IMR-90 (cell line): ENCODE data around the gene ENPP6. TPM values are rescaled to one million over a fixed set of nuclear protein-coding genes. Genes with fewer than 3 reads are reported as not detected.

ENCODE experiments used
- ATAC-seq: fragments of 200-7000 bp; cut with Tn5 transposase; 2 replicates; pipeline ENCODE4 v1.9.1; 2020; ENCODE audit warnings: low read depth, mild to moderate bottlenecking, moderate library complexity
- BruUV-seq: library from RNA; stranded (reverse); fragments of 400-500 nt; replicated peaks from 2 replicates; lab custom pipeline; 2021; lab: Mats Ljungman, UMichigan
- CTCF ChIA-PET: fragments of 300-600 bp; formaldehyde crosslinking; extraction: SDS; loops from one replicate; lab custom pipeline; 2021; ENCODE audit warnings: antibody characterized with exemption; lab: Yijun Ruan, JAX
- POLR2A ChIA-PET: fragments of 300-600 bp; sonication (Branson Sonifier 250); formaldehyde crosslinking; loops from one replicate; lab custom pipeline; 2022; ENCODE audit warnings: antibody characterized with exemption; ENCODE audit not compliant: unreplicated experiment; lab: Charles Lee
- DNase-seq: peaks from one replicate; pipeline ENCODE4 v3.0.0; 2013
- H2AFZ ChIP-seq: replicated peaks from 2 replicates; pipeline ENCODE3; 2013; ENCODE audit warnings: low read length, mild to moderate bottlenecking; ENCODE audit not compliant: poor library complexity
- H2AK5ac ChIP-seq: 2 replicates; pipeline ENCODE4 v1.6.1; 2013; ENCODE audit warnings: low read depth, low read length, inconsistent platforms
- H2AK9ac ChIP-seq: replicated peaks from 2 replicates; pipeline ENCODE3; 2013; ENCODE audit warnings: mild to moderate bottlenecking, low read depth, low read length, moderate library complexity; ENCODE audit not compliant: poor library complexity
- H2BK120ac ChIP-seq: 2 replicates; pipeline ENCODE4 v1.6.1; 2013; ENCODE audit warnings: low read depth, low read length, inconsistent platforms
- H2BK15ac ChIP-seq: 3 replicates; pipeline ENCODE4 v1.6.1; 2013; ENCODE audit warnings: low read depth, low read length, inconsistent platforms
- H2BK20ac ChIP-seq: 2 replicates; pipeline ENCODE4 v1.6.1; 2013; ENCODE audit warnings: low read depth, mild to moderate bottlenecking, inconsistent platforms, low read length, moderate library complexity
- H2BK5ac ChIP-seq: 2 replicates; pipeline ENCODE4 v1.6.1; 2013; ENCODE audit warnings: mild to moderate bottlenecking, low read depth, low read length, inconsistent platforms; ENCODE audit not compliant: poor library complexity, severe bottlenecking
- H3K14ac ChIP-seq: replicated peaks from 2 replicates; pipeline ENCODE4 v1.6.1; 2013; ENCODE audit warnings: low read depth, low read length, inconsistent platforms
- H3K18ac ChIP-seq: 2 replicates; pipeline ENCODE4 v1.6.1; 2013; ENCODE audit warnings: low read depth, low read length, control low read depth
- H3K23ac ChIP-seq: 2 replicates; pipeline ENCODE4 v1.6.1; 2013; ENCODE audit warnings: low read depth, low read length, inconsistent platforms
- H3K27ac ChIP-seq: 2 replicates; pipeline ENCODE4 v1.5.1; 2013; ENCODE audit warnings: mild to moderate bottlenecking, control low read depth, low read length; ENCODE audit not compliant: insufficient read depth
- H3K27me3 ChIP-seq: 2 replicates; pipeline ENCODE4 v1.6.1; 2013; ENCODE audit warnings: low read length; ENCODE audit not compliant: control insufficient read depth, insufficient read depth
- H3K36me3 ChIP-seq: 2 replicates; pipeline ENCODE4 v1.6.1; 2013; ENCODE audit warnings: low read length, mixed read lengths; ENCODE audit not compliant: control insufficient read depth, insufficient read depth
- H3K4ac ChIP-seq: 2 replicates; pipeline ENCODE4 v1.6.1; 2013; ENCODE audit warnings: low read depth, low read length, inconsistent platforms
- H3K4me1 ChIP-seq: 2 replicates; pipeline ENCODE4 v1.6.1; 2013; ENCODE audit warnings: low read length, mixed read lengths; ENCODE audit not compliant: control insufficient read depth, insufficient read depth
- H3K4me2 ChIP-seq: 2 replicates; pipeline ENCODE4 v1.6.1; 2013; ENCODE audit warnings: low read depth, mild to moderate bottlenecking, control low read depth, low read length, moderate library complexity
- H3K4me3 ChIP-seq: 2 replicates; pipeline ENCODE4 v1.5.1; 2013; ENCODE audit warnings: low read depth, mild to moderate bottlenecking, control low read depth, low read length, moderate library complexity; ENCODE audit not compliant: insufficient read depth
- H3K56ac ChIP-seq: 2 replicates; pipeline ENCODE4 v1.6.1; 2013; ENCODE audit warnings: low read length, inconsistent platforms; ENCODE audit not compliant: insufficient read depth; ENCODE audit errors: extremely low read depth
- H3K79me1 ChIP-seq, 2 experiments: 2 replicates each; pipeline ENCODE4 v1.6.1; 2013; ENCODE audit warnings: low read length in 2 of 2, inconsistent platforms in 1 of 2, low read depth in 1 of 2
- H3K9ac ChIP-seq: 2 replicates; pipeline ENCODE4 v1.6.1; 2013; ENCODE audit warnings: low read depth, low read length, control low read depth
- H3K9me1 ChIP-seq: 2 replicates; pipeline ENCODE4 v1.6.1; 2013; ENCODE audit warnings: low read length, inconsistent platforms; ENCODE audit not compliant: insufficient read depth
- H3K9me3 ChIP-seq: 2 replicates; pipeline ENCODE4 v1.6.1; 2013; ENCODE audit warnings: low read length; ENCODE audit not compliant: control insufficient read depth, insufficient read depth
- H4K20me1 ChIP-seq: 2 replicates; pipeline ENCODE4 v1.6.1; 2013; ENCODE audit warnings: low read length, inconsistent platforms; ENCODE audit not compliant: insufficient read depth
- H4K5ac ChIP-seq: 2 replicates; pipeline ENCODE4 v1.6.1; 2013; ENCODE audit warnings: mild to moderate bottlenecking, low read depth, low read length, control low read depth
- H4K8ac ChIP-seq, 2 experiments: 2 replicates each; pipeline ENCODE4 v1.6.1; 2013; ENCODE audit warnings: low read depth in 2 of 2, low read length in 2 of 2, control low read depth in 1 of 2, inconsistent platforms in 1 of 2
- H4K91ac ChIP-seq: 2 replicates; pipeline ENCODE4 v1.6.1; 2013; ENCODE audit warnings: low read depth, low read length, inconsistent platforms; ENCODE audit not compliant: insufficient read depth
- CEBPB ChIP-seq: IDR thresholded peaks from 2 replicates; pipeline ENCODE4 v1.6.1; 2012; ENCODE audit warnings: low read depth, low read length, improper control_type of control experiment
- CHD1 ChIP-seq: IDR thresholded peaks from 2 replicates; pipeline ENCODE4 v1.6.1; 2012; ENCODE audit warnings: low read depth, low read length, improper control_type of control experiment
- FOS ChIP-seq: fragments of 150-350 bp; IDR thresholded peaks from 2 replicates; pipeline ENCODE4 v1.6.1; 2016; ENCODE audit warnings: low read depth, low read length
- MAZ ChIP-seq: IDR thresholded peaks from 2 replicates; pipeline ENCODE4 v1.6.1; 2012; ENCODE audit warnings: low read depth, mild to moderate bottlenecking, low read length, improper control_type of control experiment, moderate library complexity, borderline replicate concordance
- RFX5 ChIP-seq: IDR thresholded peaks from 2 replicates; pipeline ENCODE4 v1.8.0; 2012; ENCODE audit warnings: low read depth, mild to moderate bottlenecking, low read length, moderate library complexity
- WGBS, 2 experiments: methylation state at CpG; one replicate each; pipeline versions ENCODE4 v1.1.5 to v1.1.7; 2013; ENCODE audit warnings: missing lambda C conversion rate in 2 of 2; ENCODE audit not compliant: insufficient read length in 1 of 2; ENCODE audit errors: extremely low coverage in 2 of 2; 5-methylcytosine and 5-hydroxymethylcytosine counted together
- dilution Hi-C: fragments of 300-500 bp; cut with HindIII; formaldehyde crosslinking; loops from one replicate; pipeline ENCODE4 v1.14.3; 2018; ENCODE audit warnings: low sequenced_read_pairs; ENCODE audit not compliant: unreplicated experiment
- in situ Hi-C: fragments of 300-500 bp; cut with MboI; formaldehyde crosslinking; loops from 3 replicates; pipeline ENCODE4 v1.14.3; 2019; ENCODE audit warnings: low sequenced_read_pairs, inconsistent platforms, mixed read lengths
- intact Hi-C: fragments of 100-400 bp; cut with micrococcal nuclease; formaldehyde crosslinking; loops from 2 replicates; pipeline ENCODE4 v1.10.0; 2022
- polyA plus RNA-seq, 3 experiments: library from polyadenylated mRNA; depleted of rRNA; stranded (reverse); fragments of >200 nt; gene quantifications; 2 replicates each; pipeline ENCODE4 v1.2.3, GENCODE V29; 2012; ENCODE audit warnings: low replicate concordance in 1 of 3
- total RNA-seq: library from RNA; depleted of rRNA; stranded (reverse); fragments of >200 nt; gene quantifications from 2 replicates; pipeline ENCODE4 v1.2.3, GENCODE V29; 2012

The ENPP6 gene
- total and polyA plus RNA-seq, 2 of the 4 experiments (the other 2 are of a cell fraction) = not detected

DNA sequence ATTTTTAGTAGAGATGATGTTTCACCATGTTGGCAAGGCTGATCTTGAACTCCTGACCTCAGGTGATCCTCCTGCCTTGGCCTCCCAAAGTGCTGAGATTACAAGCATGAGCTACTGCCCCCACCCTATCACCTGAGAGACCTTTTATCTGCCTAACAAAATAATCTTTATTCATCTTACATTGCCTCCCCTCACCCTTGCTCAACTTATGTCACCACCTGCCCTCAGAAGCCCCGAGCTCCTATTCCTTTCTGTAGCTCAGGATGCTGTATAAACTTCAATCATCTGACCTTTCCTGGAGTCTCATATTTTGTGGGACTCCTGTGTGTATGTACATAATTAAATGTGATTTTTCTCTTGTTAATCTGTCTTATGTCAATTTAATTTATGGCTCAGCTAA is 29.7 kb upstream of the ENPP6 start:
- Histone ChIP-seq H3K4me2 (no peak overlapping the region), H3K14ac (no peak overlapping the region), H2AK5ac (no peak overlapping the region), H2AK9ac (no peak overlapping the region), H4K8ac (no peak overlapping the region), H3K4me3 (no peak overlapping the region), H3K9me1 (no peaks in the 10 kb centered on the region), H2BK15ac (no peak overlapping the region), H3K18ac (no peak overlapping the region), H3K4ac (no peak overlapping the region), H3K4me1 (no peaks in the 10 kb centered on the region), H2AFZ (no peak overlapping the region), H3K36me3 (no peaks in the 10 kb centered on the region), H3K27me3 (peaks cover 3% of the 10 kb centered on the region; the same call in 1 of the 2 replicates), H4K5ac (no peak overlapping the region), H3K79me1 (no peaks in the 10 kb centered on the region), H2BK20ac (no peak overlapping the region), H3K27ac (no peak overlapping the region), H4K91ac (no peak overlapping the region), H3K23ac (no peak overlapping the region), H4K20me1 (no peaks in the 10 kb centered on the region), H3K9me3 (no peaks in the 10 kb centered on the region), H3K9ac (no peak overlapping the region), H2BK120ac (no peak overlapping the region), H3K56ac (no peak overlapping the region), H2BK5ac (no peak overlapping the region)
- no peak for ATAC-seq
- POLR2A ChIA-PET = no interaction called here
- DNase-seq = no peak
- intact Hi-C loops = no loop called here
- no CpG with 5 or more reads among the region's 1 CpG for whole genome bisulfite sequencing, 2 experiments
- BruUV-seq = no TSS peak
- dilution Hi-C loops = no loop called here
- CTCF ChIA-PET = no interaction called here
- in situ Hi-C loops = no loop called here
- TF ChIP-seq MAZ (no peak), RFX5 (no peak), FOS (no peak), CHD1 (no peak), CEBPB (no peak)
